GM12878 (cell line): ENCODE data around the gene ZACN. TPM values are rescaled to one million over a fixed set of nuclear protein-coding genes. Genes with fewer than 3 reads are reported as not detected.

Source experiments
- ATAC-seq: fragments of 200-7000 bp; cut with Tn5 transposase; 3 replicates; pipeline ENCODE4 v1.9.1; 2020; ENCODE audit warnings: mild to moderate bottlenecking, moderate library complexity
- BruUV-seq: library from RNA; stranded (reverse); fragments of 400-500 nt; replicated peaks from 2 replicates; lab custom pipeline; 2021; lab: Mats Ljungman, UMichigan
- CTCF ChIA-PET: fragments of 300-600 bp; sonication (Branson Sonifier 250); formaldehyde crosslinking; extraction: SDS; loops from one replicate; lab custom pipeline; 2021; ENCODE audit warnings: inconsistent platforms; lab: Yijun Ruan, JAX
- POLR2A ChIA-PET: fragments of 350-600 bp; formaldehyde crosslinking; extraction: SDS; loops from one replicate; lab custom pipeline; 2021; ENCODE audit warnings: inconsistent platforms; lab: Charles Lee
- RAD21 ChIA-PET: fragments of 300-600 bp; sonication (Branson Sonifier 250); formaldehyde crosslinking; loops from one replicate; lab custom pipeline; 2023; ENCODE audit warnings: antibody characterized with exemption; ENCODE audit not compliant: unreplicated experiment; lab: Charles Lee
- SMC1A ChIA-PET: fragments of 300-600 bp; sonication (Branson Sonifier 250); formaldehyde crosslinking; loops from one replicate; lab custom pipeline; 2023; ENCODE audit not compliant: unreplicated experiment, uncharacterized antibody; lab: Charles Lee
- DNase-seq: peaks from one replicate; pipeline ENCODE4 v3.0.0-alpha.2; 2011; ENCODE audit warnings: low read depth, low spot score
- FAIRE-seq: peaks from 3 replicates; lab custom pipeline; 2011; peaks lifted over from hg19 to GRCh38; lab: Jason Lieb, UNC
- H2AFZ ChIP-seq: 2 replicates; pipeline ENCODE4 v1.6.0; 2011; ENCODE audit warnings: low read depth, low read length, control low read depth; ENCODE audit not compliant: control insufficient read depth
- H3K27ac ChIP-seq: 2 replicates; pipeline ENCODE4 v1.5.1; 2011; ENCODE audit warnings: control low read depth; ENCODE audit not compliant: control insufficient read depth, insufficient read depth
- H3K27me3 ChIP-seq, 2 experiments: replicated peaks in 1 of 2; 2 replicates each; pipeline versions ENCODE4 v1.6.0 to v1.6.1; 2011; ENCODE audit warnings: low read length in 1 of 2; ENCODE audit not compliant: control insufficient read depth in 2 of 2, insufficient read depth in 2 of 2
- H3K36me3 ChIP-seq, 2 experiments: 2 replicates each; pipeline ENCODE4 v1.5.1; 2011; ENCODE audit warnings: low read length in 1 of 2; ENCODE audit not compliant: control insufficient read depth in 2 of 2, insufficient read depth in 2 of 2
- H3K4me1 ChIP-seq: 2 replicates; pipeline ENCODE4 v1.6.1; 2011; ENCODE audit warnings: mild to moderate bottlenecking, low read length, moderate library complexity, mixed read lengths; ENCODE audit not compliant: control insufficient read depth, insufficient read depth
- H3K4me2 ChIP-seq: 2 replicates; pipeline ENCODE4 v1.6.0; 2011; ENCODE audit warnings: control low read depth; ENCODE audit not compliant: control insufficient read depth, insufficient read depth
- H3K4me3 ChIP-seq: fragments of 200-600 bp; sonication (generic); 2 replicates; pipeline ENCODE4 v1.5.1; 2016
- H3K79me2 ChIP-seq: 2 replicates; pipeline ENCODE4 v1.6.0; 2011; ENCODE audit warnings: low read length; ENCODE audit not compliant: control insufficient read depth, insufficient read depth
- H3K9ac ChIP-seq: 2 replicates; pipeline ENCODE4 v1.8.0; 2011; ENCODE audit warnings: low read length, control low read depth, mixed read lengths; ENCODE audit not compliant: control insufficient read depth, insufficient read depth
- H3K9me3 ChIP-seq: replicated peaks from 3 replicates; pipeline ENCODE4 v1.5.1; 2011; ENCODE audit warnings: mild to moderate bottlenecking, low read length; ENCODE audit not compliant: control insufficient read depth, insufficient read depth
- H4K20me1 ChIP-seq: 2 replicates; pipeline ENCODE4 v1.6.0; 2011; ENCODE audit not compliant: control insufficient read depth, insufficient read depth
- ASH2L ChIP-seq: fragments of 300-600, 200-600 bp; sonication (generic); IDR thresholded peaks from 2 replicates; pipeline ENCODE4 v1.6.1; 2017; ENCODE audit warnings: low read depth, mild to moderate bottlenecking, borderline replicate concordance
- ESRRA ChIP-seq: IDR thresholded peaks from 2 replicates; pipeline ENCODE4 v1.6.1; 2012; ENCODE audit warnings: mild to moderate bottlenecking, low read length, improper control_type of control experiment
- HCFC1 ChIP-seq: fragments of 150-350 bp; IDR thresholded peaks from 2 replicates; pipeline ENCODE4 v1.6.1; 2014; ENCODE audit warnings: low read length
- IKZF1 ChIP-seq: fragments of 450-650 bp; conservative IDR thresholded peaks from 2 replicates; pipeline ENCODE4 v1.6.1; 2017; ENCODE audit warnings: antibody characterized with exemption, mild to moderate bottlenecking
- KLF5 ChIP-seq: fragments of 450-650 bp; IDR thresholded peaks from 2 replicates; pipeline ENCODE4 v1.6.1; 2014; ENCODE audit warnings: mild to moderate bottlenecking; ENCODE audit not compliant: partially characterized antibody
- NR2C1 ChIP-seq: fragments of 450-650 bp; IDR thresholded peaks from 2 replicates; pipeline ENCODE4 v1.6.1; 2017; ENCODE audit warnings: antibody characterized with exemption, mild to moderate bottlenecking, moderate library complexity
- POLR2A ChIP-seq: IDR thresholded peaks from 2 replicates; pipeline ENCODE4 v1.6.1; 2011; ENCODE audit warnings: low read depth, mild to moderate bottlenecking, low read length
- RCOR1 ChIP-seq: conservative IDR thresholded peaks from 2 replicates; pipeline ENCODE4 v1.6.1; 2012; ENCODE audit warnings: low read depth, low read length, improper control_type of control experiment
- RUNX3 ChIP-seq: IDR thresholded peaks from 2 replicates; pipeline ENCODE4 v1.6.1; 2012; ENCODE audit warnings: low read length, inconsistent platforms
- SREBF1 ChIP-seq: IDR thresholded peaks from 2 replicates; pipeline ENCODE4 v1.6.1; 2012; ENCODE audit warnings: mild to moderate bottlenecking, low read length
- SUZ12 ChIP-seq: fragments of 200-600 bp; sonication (generic); IDR thresholded peaks from one replicate; pipeline ENCODE4 v1.6.1; 2018; ENCODE audit warnings: antibody characterized with exemption, mild to moderate bottlenecking; ENCODE audit not compliant: unreplicated experiment
- ZNF207 ChIP-seq: fragments of 450-650 bp; IDR thresholded peaks from 2 replicates; pipeline ENCODE4 v1.6.1; 2014; ENCODE audit warnings: antibody characterized with exemption, mild to moderate bottlenecking, borderline replicate concordance
- ZSCAN29 ChIP-seq: fragments of 450-650 bp; IDR thresholded peaks from 2 replicates; pipeline ENCODE4 v1.6.1; 2017; ENCODE audit warnings: mild to moderate bottlenecking, moderate library complexity
- WGBS: methylation state at CpG from one replicate; pipeline ENCODE4 v1.1.6; 2016; ENCODE audit warnings: low lambda C conversion rate; ENCODE audit not compliant: insufficient replicate concordance, insufficient coverage; ENCODE audit errors: missing lambda C conversion rate; 5-methylcytosine and 5-hydroxymethylcytosine counted together
- in situ Hi-C: fragments of 300-500 bp; cut with MboI; formaldehyde crosslinking; loops from 9 replicates; pipeline ENCODE4 v1.14.3; 2018; ENCODE audit warnings: mixed read lengths
- intact Hi-C: fragments of 100-400 bp; cut with micrococcal nuclease; formaldehyde crosslinking; loops from one replicate; pipeline ENCODE4 v1.14.2; 2022; ENCODE audit not compliant: unreplicated experiment
- polyA plus RNA-seq, 11 experiments: library from polyadenylated mRNA; depleted of rRNA in 4 of 11; unstranded in 6 of 11; stranded (reverse) in 5 of 11; fragments of >200 nt; fragmentation: Nextera tagmentation in 4 of 11; fragmentation: Illumina TruSeq in 1 of 11; extraction: Ambion mirVana in 4 of 11; extraction: Trizol in 1 of 11; gene quantifications; 1 replicate in 1 of 11; 2 replicates in 10 of 11; pipeline versions ENCODE4 v1.2.1 to v1.2.3, GENCODE V29; 2011 to 2016; ENCODE audit warnings: inconsistent platforms in 2 of 11, missing spikeins in 2 of 11, low read depth in 1 of 11
- total RNA-seq, 4 experiments: library from RNA; depleted of rRNA in 3 of 4; stranded (reverse); fragments of >200 nt in 3 of 4; fragmentation: Illumina TruSeq in 1 of 4; extraction: Trizol in 1 of 4; gene quantifications; 2 replicates each; pipeline versions ENCODE4 v1.2.1 to v1.2.3, GENCODE V29; 2013 to 2021
- TF ChIP-seq, protein P1 (sequence below): IDR thresholded peaks from 2 replicates; pipeline ENCODE4 v1.6.1; 2012; ENCODE audit warnings: improper control_type of control experiment, low read depth, low read length; ENCODE audit not compliant: insufficient replicate concordance
- TF ChIP-seq, protein P2 (sequence below): fragments of 450-650 bp; IDR thresholded peaks from 2 replicates; pipeline ENCODE4 v1.6.1; 2014; ENCODE audit warnings: mild to moderate bottlenecking
- TF ChIP-seq, protein P3 (sequence below): IDR thresholded peaks from 2 replicates; pipeline ENCODE4 v1.6.1; 2012; ENCODE audit warnings: low read depth, low read length, improper control_type of control experiment

The ZACN gene
- total and polyA plus RNA-seq, 10 of the 15 experiments (the other 5 are each of a cell fraction or from before 2014, with no cell fraction given): 0.06 to 11.3 (median 0.47) TPM; not detected in 2

DNA sequence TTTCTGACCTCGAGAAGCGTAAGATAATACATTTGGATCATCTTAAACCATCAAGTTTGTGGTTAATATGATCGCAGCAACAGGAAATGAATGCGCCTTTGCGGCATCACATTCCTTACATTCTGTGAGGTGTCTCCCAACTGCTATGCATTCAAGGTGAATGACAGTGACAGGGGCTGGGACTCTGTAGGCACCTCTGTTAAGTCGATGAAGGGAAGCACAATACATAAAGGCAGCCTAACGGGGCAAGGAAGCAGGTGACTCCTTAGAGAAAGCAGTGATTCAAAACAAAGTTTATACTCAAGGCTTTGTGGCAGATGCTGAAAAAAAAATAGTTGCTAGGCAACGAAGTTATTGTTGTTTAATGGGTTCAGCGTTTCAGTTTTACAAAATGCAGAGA lies 30.3 kb upstream of the ZACN start (continued):
- TF ChIP-seq, protein P1, sequence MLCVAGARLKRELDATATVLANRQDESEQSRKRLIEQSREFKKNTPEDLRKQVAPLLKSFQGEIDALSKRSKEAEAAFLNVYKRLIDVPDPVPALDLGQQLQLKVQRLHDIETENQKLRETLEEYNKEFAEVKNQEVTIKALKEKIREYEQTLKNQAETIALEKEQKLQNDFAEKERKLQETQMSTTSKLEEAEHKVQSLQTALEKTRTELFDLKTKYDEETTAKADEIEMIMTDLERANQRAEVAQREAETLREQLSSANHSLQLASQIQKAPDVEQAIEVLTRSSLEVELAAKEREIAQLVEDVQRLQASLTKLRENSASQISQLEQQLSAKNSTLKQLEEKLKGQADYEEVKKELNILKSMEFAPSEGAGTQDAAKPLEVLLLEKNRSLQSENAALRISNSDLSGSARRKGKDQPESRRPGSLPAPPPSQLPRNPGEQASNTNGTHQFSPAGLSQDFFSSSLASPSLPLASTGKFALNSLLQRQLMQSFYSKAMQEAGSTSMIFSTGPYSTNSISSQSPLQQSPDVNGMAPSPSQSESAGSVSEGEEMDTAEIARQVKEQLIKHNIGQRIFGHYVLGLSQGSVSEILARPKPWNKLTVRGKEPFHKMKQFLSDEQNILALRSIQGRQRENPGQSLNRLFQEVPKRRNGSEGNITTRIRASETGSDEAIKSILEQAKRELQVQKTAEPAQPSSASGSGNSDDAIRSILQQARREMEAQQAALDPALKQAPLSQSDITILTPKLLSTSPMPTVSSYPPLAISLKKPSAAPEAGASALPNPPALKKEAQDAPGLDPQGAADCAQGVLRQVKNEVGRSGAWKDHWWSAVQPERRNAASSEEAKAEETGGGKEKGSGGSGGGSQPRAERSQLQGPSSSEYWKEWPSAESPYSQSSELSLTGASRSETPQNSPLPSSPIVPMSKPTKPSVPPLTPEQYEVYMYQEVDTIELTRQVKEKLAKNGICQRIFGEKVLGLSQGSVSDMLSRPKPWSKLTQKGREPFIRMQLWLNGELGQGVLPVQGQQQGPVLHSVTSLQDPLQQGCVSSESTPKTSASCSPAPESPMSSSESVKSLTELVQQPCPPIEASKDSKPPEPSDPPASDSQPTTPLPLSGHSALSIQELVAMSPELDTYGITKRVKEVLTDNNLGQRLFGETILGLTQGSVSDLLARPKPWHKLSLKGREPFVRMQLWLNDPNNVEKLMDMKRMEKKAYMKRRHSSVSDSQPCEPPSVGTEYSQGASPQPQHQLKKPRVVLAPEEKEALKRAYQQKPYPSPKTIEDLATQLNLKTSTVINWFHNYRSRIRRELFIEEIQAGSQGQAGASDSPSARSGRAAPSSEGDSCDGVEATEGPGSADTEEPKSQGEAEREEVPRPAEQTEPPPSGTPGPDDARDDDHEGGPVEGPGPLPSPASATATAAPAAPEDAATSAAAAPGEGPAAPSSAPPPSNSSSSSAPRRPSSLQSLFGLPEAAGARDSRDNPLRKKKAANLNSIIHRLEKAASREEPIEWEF: no peak
- TF ChIP-seq RUNX3 (no peak), SREBF1 (no peak), IKZF1 (no peak), POLR2A (no peak), SUZ12 (no peak)

DNA sequence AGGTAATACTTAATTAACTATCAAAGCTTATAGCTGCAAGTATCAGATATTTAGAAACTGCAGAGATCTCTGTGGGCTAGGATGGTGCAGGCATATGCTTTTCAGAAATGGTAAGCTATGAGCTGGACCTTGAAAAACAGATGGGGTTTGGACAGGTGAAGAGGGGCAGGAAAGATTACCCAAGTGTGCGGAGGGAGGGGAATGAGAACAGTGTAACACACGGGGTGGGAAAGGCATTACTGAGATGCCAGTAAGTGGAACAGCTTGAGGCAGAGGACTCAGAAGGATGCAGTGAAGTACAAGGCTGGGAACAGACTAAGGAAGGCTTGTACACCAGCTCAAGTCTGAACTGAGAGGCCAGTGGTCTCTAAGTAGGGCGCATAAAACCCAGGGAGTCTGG lies 29.7 kb upstream of the ZACN start:
- no peaks in the 10 kb centered on the region for H4K20me1 ChIP-seq
- no peak overlapping the region for H3K9ac ChIP-seq
- intact Hi-C loops: no loop called here
- no peak overlapping the region for H2AFZ ChIP-seq
- no TSS peak for BruUV-seq
- POLR2A ChIA-PET: interaction anchor here (0.5 to 0.6 kb wide), 2 partner anchors 133 to 287 kb away, joined by 3 to 4 read pairs; no protein-coding TSS in a partner anchor
- no peak overlapping the region for H3K4me2 ChIP-seq
- RAD21 ChIA-PET: interaction anchor here (1.1 kb wide), 1 partner anchor 230 kb away, joined by 4 read pairs; no protein-coding TSS in a partner anchor
- ATAC-seq: no peak
- 64% methylated on average over 3 of the region's 3 CpGs for whole genome bisulfite sequencing
- peaks cover 29 to 43% of the 10 kb centered on the region in 2 experiments for H3K36me3 ChIP-seq
- H3K4me3 ChIP-seq: no peak overlapping the region
- H3K27me3 ChIP-seq: no peaks in the 10 kb centered on the region
- no peak for DNase-seq
- CTCF ChIA-PET: interaction anchor here (0.7 to 1.4 kb wide), 2 partner anchors 9 to 35 kb away, joined by 4 to 5 read pairs; no protein-coding TSS in a partner anchor
- in situ Hi-C loops: no loop called here
- SMC1A ChIA-PET: no interaction called here
- no peak overlapping the region for H3K27ac ChIP-seq
- H3K4me1 ChIP-seq: peaks cover 11% of the 10 kb centered on the region
- no peaks in the 10 kb centered on the region for H3K79me2 ChIP-seq
- no peak for TF ChIP-seq NR2C1
- no peak for TF ChIP-seq KLF5
- TF ChIP-seq ZNF207: no peak
- no peak for TF ChIP-seq ESRRA
- TF ChIP-seq RCOR1: no peak
- TF ChIP-seq ASH2L: no peak
- TF ChIP-seq, protein P2, sequence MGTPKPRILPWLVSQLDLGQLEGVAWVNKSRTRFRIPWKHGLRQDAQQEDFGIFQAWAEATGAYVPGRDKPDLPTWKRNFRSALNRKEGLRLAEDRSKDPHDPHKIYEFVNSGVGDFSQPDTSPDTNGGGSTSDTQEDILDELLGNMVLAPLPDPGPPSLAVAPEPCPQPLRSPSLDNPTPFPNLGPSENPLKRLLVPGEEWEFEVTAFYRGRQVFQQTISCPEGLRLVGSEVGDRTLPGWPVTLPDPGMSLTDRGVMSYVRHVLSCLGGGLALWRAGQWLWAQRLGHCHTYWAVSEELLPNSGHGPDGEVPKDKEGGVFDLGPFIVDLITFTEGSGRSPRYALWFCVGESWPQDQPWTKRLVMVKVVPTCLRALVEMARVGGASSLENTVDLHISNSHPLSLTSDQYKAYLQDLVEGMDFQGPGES: no peak
- no peak for TF ChIP-seq ZSCAN29
- TF ChIP-seq RUNX3: no peak
- TF ChIP-seq, protein P3, sequence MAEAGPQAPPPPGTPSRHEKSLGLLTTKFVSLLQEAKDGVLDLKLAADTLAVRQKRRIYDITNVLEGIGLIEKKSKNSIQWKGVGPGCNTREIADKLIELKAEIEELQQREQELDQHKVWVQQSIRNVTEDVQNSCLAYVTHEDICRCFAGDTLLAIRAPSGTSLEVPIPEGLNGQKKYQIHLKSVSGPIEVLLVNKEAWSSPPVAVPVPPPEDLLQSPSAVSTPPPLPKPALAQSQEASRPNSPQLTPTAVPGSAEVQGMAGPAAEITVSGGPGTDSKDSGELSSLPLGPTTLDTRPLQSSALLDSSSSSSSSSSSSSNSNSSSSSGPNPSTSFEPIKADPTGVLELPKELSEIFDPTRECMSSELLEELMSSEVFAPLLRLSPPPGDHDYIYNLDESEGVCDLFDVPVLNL: no peak
- no peak for TF ChIP-seq HCFC1
- no peak for FAIRE-seq
- H3K9me3 ChIP-seq: no peaks in the 10 kb centered on the region
